Stimulated activated effector memory CD8-positive, alpha-beta T cell treated with anti-CD3 and anti-CD28 coated beads, Interleukin-12 subunit alpha, Interleukin-12 subunit beta, amount 100 ng/mL, for 72 hours (primary cell): ENCODE measurements around the gene GALNT13.

ENCODE experiments used
- ATAC-seq: fragments of 150-1000 bp; cut with Tn5 transposase; 2 replicates; pipeline ENCODE4 v1.10.0; 2021
- DNase-seq, 2 donors: peaks; one replicate each; pipeline ENCODE4 v3.0.0; 2021 to 2022; ENCODE audit warnings: low spot score in 2 of 2
- H3K27ac Mint-ChIP-seq: one replicate; pipeline ENCODE4 v1.8.0; 2022; ENCODE audit warnings: mild to moderate bottlenecking, mixed read lengths
- H3K36me3 Mint-ChIP-seq: one replicate; pipeline ENCODE4 v1.8.0; 2022; ENCODE audit warnings: mild to moderate bottlenecking, mixed read lengths
- H3K4me1 Mint-ChIP-seq: one replicate; pipeline ENCODE4 v1.8.0; 2022; ENCODE audit warnings: mixed read lengths
- H3K4me3 Mint-ChIP-seq: one replicate; pipeline ENCODE4 v1.8.0; 2022; ENCODE audit warnings: mild to moderate bottlenecking, mixed read lengths
- H3K9me3 Mint-ChIP-seq: one replicate; pipeline ENCODE4 v1.8.0; 2022; ENCODE audit warnings: mixed read lengths

GALNT13 gene

GRCh38 chr2:154203206-154203605 lies 331.5 kb downstream of the GALNT13 start:
- Mint-ChIP-seq H3K36me3 (no peaks in the 10 kb centered on the region), H3K9me3 (peaks cover 13% of the 10 kb centered on the region), H3K27ac (no peak overlapping the region), H3K4me1 (no peaks in the 10 kb centered on the region), H3K4me3 (no peak overlapping the region)
- no peak for DNase-seq
- ATAC-seq: no peak

- no peaks in the 10 kb centered on the region for H3K4me1 Mint-ChIP-seq
- DNase-seq (no peak), ATAC-seq (no peak)
- H3K27ac Mint-ChIP-seq: no peak overlapping the region
- H3K9me3 Mint-ChIP-seq: peaks cover 13% of the 10 kb centered on the region
- no peaks in the 10 kb centered on the region for H3K36me3 Mint-ChIP-seq
- H3K4me3 Mint-ChIP-seq: no peak overlapping the region
Measured at GRCh38 chr2:154203902-154204301, 332.2 kb downstream of the GALNT13 start.

- H3K4me1 Mint-ChIP-seq: no peaks in the 10 kb centered on the region
- DNase-seq: no peak
- H3K4me3 Mint-ChIP-seq: no peak overlapping the region
- no peak for ATAC-seq
- no peaks in the 10 kb centered on the region for H3K36me3 Mint-ChIP-seq
- no peak overlapping the region for H3K27ac Mint-ChIP-seq
- H3K9me3 Mint-ChIP-seq: peaks cover 23% of the 10 kb centered on the region
Measured at GRCh38 chr2:154207288-154208047, 335.7 kb downstream of the GALNT13 start.

- Mint-ChIP-seq H3K4me1 (no peaks in the 10 kb centered on the region), H3K4me3 (no peak overlapping the region)
Measured at GRCh38 chr2:154223726-154224125, 352.0 kb downstream of the GALNT13 start.

GRCh38 chr2:154226931-154227330 lies 355.2 kb downstream of the GALNT13 start:
- ATAC-seq (no peak), DNase-seq (no peak)
- no peak overlapping the region for H3K27ac Mint-ChIP-seq
- H3K4me1 Mint-ChIP-seq: no peaks in the 10 kb centered on the region
- H3K36me3 Mint-ChIP-seq: no peaks in the 10 kb centered on the region
- H3K4me3 Mint-ChIP-seq: no peak overlapping the region
- peaks cover 15% of the 10 kb centered on the region for H3K9me3 Mint-ChIP-seq

More at GRCh38 chr2:154223726-154224125, 352.0 kb downstream of the GALNT13 start:
- Mint-ChIP-seq H3K27ac (no peak overlapping the region), H3K9me3 (peaks cover 18% of the 10 kb centered on the region), H3K36me3 (no peaks in the 10 kb centered on the region)
- ATAC-seq (no peak), DNase-seq (no peak)

- H3K9me3 Mint-ChIP-seq: peaks cover 23% of the 10 kb centered on the region
- no peak overlapping the region for H3K4me3 Mint-ChIP-seq
- no peaks in the 10 kb centered on the region for H3K36me3 Mint-ChIP-seq
- H3K27ac Mint-ChIP-seq: no peak overlapping the region
- no peaks in the 10 kb centered on the region for H3K4me1 Mint-ChIP-seq
- no peak for ATAC-seq
- no peak for DNase-seq
Measured at GRCh38 chr2:154228566-154229280, 357.0 kb downstream of the GALNT13 start.

GRCh38 chr2:154229966-154230365 lies 358.2 kb downstream of the GALNT13 start:
- Mint-ChIP-seq H3K4me1 (no peaks in the 10 kb centered on the region), H3K9me3 (peaks cover 22% of the 10 kb centered on the region), H3K4me3 (no peak overlapping the region), H3K36me3 (no peaks in the 10 kb centered on the region), H3K27ac (no peak overlapping the region)
- no peak for ATAC-seq
- DNase-seq: no peak

- H3K9me3 Mint-ChIP-seq: peaks cover 16% of the 10 kb centered on the region
- DNase-seq: no peak
- H3K4me3 Mint-ChIP-seq: no peak overlapping the region
- ATAC-seq: no peak
- H3K27ac Mint-ChIP-seq: no peak overlapping the region
- no peaks in the 10 kb centered on the region for H3K4me1 Mint-ChIP-seq
- H3K36me3 Mint-ChIP-seq: no peaks in the 10 kb centered on the region
Measured at GRCh38 chr2:154231021-154231420, 359.3 kb downstream of the GALNT13 start.

GRCh38 chr2:154233231-154233630 lies 361.5 kb downstream of the GALNT13 start:
- H3K4me1 Mint-ChIP-seq: no peaks in the 10 kb centered on the region
- ATAC-seq: no peak
- H3K36me3 Mint-ChIP-seq: no peaks in the 10 kb centered on the region
- H3K9me3 Mint-ChIP-seq: peaks cover 13% of the 10 kb centered on the region
- H3K27ac Mint-ChIP-seq: no peak overlapping the region
- no peak for DNase-seq
- no peak overlapping the region for H3K4me3 Mint-ChIP-seq

- no peak for DNase-seq
- Mint-ChIP-seq H3K36me3 (no peaks in the 10 kb centered on the region), H3K9me3 (peaks cover 14% of the 10 kb centered on the region), H3K4me1 (no peaks in the 10 kb centered on the region), H3K4me3 (no peak overlapping the region), H3K27ac (no peak overlapping the region)
- ATAC-seq: no peak
Measured at GRCh38 chr2:154238252-154238651, 366.5 kb downstream of the GALNT13 start.

- H3K4me1 Mint-ChIP-seq: no peaks in the 10 kb centered on the region
- H3K4me3 Mint-ChIP-seq: no peak overlapping the region
- no peak overlapping the region for H3K27ac Mint-ChIP-seq
- H3K36me3 Mint-ChIP-seq: no peaks in the 10 kb centered on the region
- no peak for ATAC-seq
- DNase-seq: no peak
- H3K9me3 Mint-ChIP-seq: peaks cover 8% of the 10 kb centered on the region
Measured at GRCh38 chr2:154240316-154240715, 368.6 kb downstream of the GALNT13 start.

- DNase-seq (no peak), ATAC-seq (no peak)
- H3K4me3 Mint-ChIP-seq: no peak overlapping the region
- H3K36me3 Mint-ChIP-seq: no peaks in the 10 kb centered on the region
- H3K27ac Mint-ChIP-seq: no peak overlapping the region
- H3K4me1 Mint-ChIP-seq: no peaks in the 10 kb centered on the region
- peaks cover 8% of the 10 kb centered on the region for H3K9me3 Mint-ChIP-seq
Measured at GRCh38 chr2:154240921-154241379, 369.2 kb downstream of the GALNT13 start.

- H3K9me3 Mint-ChIP-seq: peaks cover 8% of the 10 kb centered on the region
- H3K36me3 Mint-ChIP-seq: no peaks in the 10 kb centered on the region
- ATAC-seq (no peak), DNase-seq (no peak)
- H3K27ac Mint-ChIP-seq: no peak overlapping the region
- H3K4me3 Mint-ChIP-seq: no peak overlapping the region
- no peaks in the 10 kb centered on the region for H3K4me1 Mint-ChIP-seq
Measured at GRCh38 chr2:154242687-154243086, 371.0 kb downstream of the GALNT13 start.

- Mint-ChIP-seq H3K4me1 (no peaks in the 10 kb centered on the region), H3K4me3 (no peak overlapping the region), H3K27ac (no peak overlapping the region), H3K9me3 (peaks cover 8% of the 10 kb centered on the region), H3K36me3 (no peaks in the 10 kb centered on the region)
- ATAC-seq (no peak), DNase-seq (no peak)
Measured at GRCh38 chr2:154243685-154244084, 372.0 kb downstream of the GALNT13 start.

GRCh38 chr2:154244932-154245331 lies 373.2 kb downstream of the GALNT13 start:
- H3K4me1 Mint-ChIP-seq: no peaks in the 10 kb centered on the region
- H3K9me3 Mint-ChIP-seq: peaks cover 5% of the 10 kb centered on the region
- H3K36me3 Mint-ChIP-seq: no peaks in the 10 kb centered on the region
- no peak overlapping the region for H3K27ac Mint-ChIP-seq
- no peak for ATAC-seq
- no peak overlapping the region for H3K4me3 Mint-ChIP-seq
- no peak for DNase-seq

GRCh38 chr2:154247503-154247902 lies 375.8 kb downstream of the GALNT13 start:
- Mint-ChIP-seq H3K9me3 (peaks cover 1% of the 10 kb centered on the region), H3K27ac (no peak overlapping the region), H3K4me3 (no peak overlapping the region)

More at GRCh38 chr2:154247503-154247902, 375.8 kb downstream of the GALNT13 start:
- Mint-ChIP-seq H3K4me1 (no peaks in the 10 kb centered on the region), H3K36me3 (no peaks in the 10 kb centered on the region)
- DNase-seq (no peak), ATAC-seq (no peak)
